ENCODE data around the gene MRPS5. TPM values are rescaled to one million over a fixed set of nuclear protein-coding genes. Genes with fewer than 3 reads are reported as not detected.

The MRPS5 gene
- 10 to 100 TPM; 45.8 to 74.5 TPM for total RNA-seq
- 10 to 100 TPM; 54.8 to 75.7 TPM for polyA plus RNA-seq
- long read RNA-seq, donor 1, transcript MRPS5-201 (12 exons, 1,652 nt) = minor isoform, 9 of 70 reads
- long read RNA-seq, donor 1, transcript MRPS5-203 (5 exons, 793 nt) = major isoform, 17 of 70 reads
- long read RNA-seq, donor 1, partial matches to known transcripts = 35 of 70 reads
- long read RNA-seq, donor 1, other reads (novel, unspliced or antisense) = 0 of 70 reads
- long read RNA-seq, donor 2, transcript MRPS5-203 (5 exons, 793 nt) = major isoform, 6 of 39 reads
- long read RNA-seq, donor 2, partial matches to known transcripts = 27 of 39 reads
- long read RNA-seq, donor 2, other reads (novel, unspliced or antisense) = 0 of 39 reads
- long read RNA-seq, donor 3, transcript MRPS5-203 (5 exons, 793 nt) = major isoform, 8 of 45 reads
- long read RNA-seq, donor 3, transcript MRPS5-208 (2 exons, 3,680 nt) = minor isoform, 7 of 45 reads
- long read RNA-seq, donor 3, transcript MRPS5-201 (12 exons, 1,652 nt) = major isoform, 8 of 45 reads
- long read RNA-seq, donor 3, partial matches to known transcripts = 21 of 45 reads
- long read RNA-seq, donor 3, other reads (novel, unspliced or antisense) = 0 of 45 reads
- long read RNA-seq, donor 4, transcript MRPS5-206 (7 exons, 1,672 nt) = major isoform, 6 of 29 reads
- long read RNA-seq, donor 4, transcript MRPS5-203 (5 exons, 793 nt) = major isoform, 6 of 29 reads
- long read RNA-seq, donor 4, partial matches to known transcripts = 11 of 29 reads
- long read RNA-seq, donor 4, other reads (novel, unspliced or antisense) = 0 of 29 reads
- long read RNA-seq, donor 5, transcript MRPS5-201 (12 exons, 1,652 nt) = major isoform, 13 of 79 reads
- long read RNA-seq, donor 5, transcript MRPS5-203 (5 exons, 793 nt) = major isoform, 13 of 79 reads
- long read RNA-seq, donor 5, partial matches to known transcripts = 47 of 79 reads
- long read RNA-seq, donor 5, other reads (novel, unspliced or antisense) = 0 of 79 reads

- Histone ChIP-seq H3K4me3 (peak within 1 kb of the TSS; percentile 81), H3K27me3 (ENCODE audit: control insufficient read depth in 3 of 3, insufficient read depth in 3 of 3, low read length in 2 of 3) (no peaks in the 10 kb centered on the region), H3K36me3 (ENCODE audit: control insufficient read depth in 4 of 4, insufficient read depth in 4 of 4, low read length in 4 of 4) (peaks cover 0 to 4% (median 2%) of the 10 kb centered on the region in 4 donors), H3K9ac (ENCODE audit: insufficient read depth in 1 of 2, low read length in 2 of 2) (peak within 1 kb of the TSS; percentile 69 to 91), H3K9me3 (ENCODE audit: control insufficient read depth in 4 of 4, insufficient read depth in 3 of 4, low read length in 3 of 4) (no peaks in the 10 kb centered on the region), H3K4me1 (ENCODE audit: control insufficient read depth in 5 of 5, insufficient read depth in 5 of 5, low read length in 5 of 5) (peaks cover 0 to 10% (median 9%) of the 10 kb centered on the region in 5 donors), H3K27ac (ENCODE audit: low read depth in 1 of 2, low read length in 1 of 2) (peak within 1 kb of the TSS; percentile 96 to 100)
- WGBS, 2 donors = 0% methylated on average over 79 to 86 of the region's 86 CpGs
- TF ChIP-seq CTCF (IDR thresholded peaks at IDR 0.05; ENCODE audit: control extremely low read depth, extremely low read depth) = no peak
- DNase-seq (peak; percentile 83 to 86 (median 84)), ATAC-seq (ENCODE audit: insufficient read depth, low FRiP score) (peak; percentile 98)
These were observed at the start of gene MRPS5 for GRCh38 chr2:95121407-95122196. Gene MRPS5 (minus strand): TSS chr2:95121808. CDS start chr2:95121791, 17 bp downstream.

GRCh38 chr2:95166065-95166763 lies 44.6 kb upstream of the MRPS5 start:
- ATAC-seq (ENCODE audit: insufficient read depth, low FRiP score) (no peak), DNase-seq (no peak)
- peak overlapping the region; percentile 50 to 78 for H3K27ac ChIP-seq (ENCODE audit: low read depth in 1 of 2, low read length in 1 of 2)
- H3K9ac ChIP-seq (ENCODE audit: insufficient read depth in 1 of 2, low read length in 2 of 2) = peak overlapping the region; percentile 72 to 87
- peaks cover 0 to 4% (median 0%) of the 10 kb centered on the region in 4 donors for H3K36me3 ChIP-seq (ENCODE audit: control insufficient read depth in 4 of 4, insufficient read depth in 4 of 4, low read length in 4 of 4)
- H3K4me1 ChIP-seq (ENCODE audit: control insufficient read depth in 5 of 5, insufficient read depth in 5 of 5, low read length in 5 of 5) = peaks cover 0 to 19% (median 10%) of the 10 kb centered on the region in 5 donors
- no peaks in the 10 kb centered on the region for H3K9me3 ChIP-seq (ENCODE audit: control insufficient read depth in 4 of 4, insufficient read depth in 3 of 4, low read length in 3 of 4)
- peak overlapping the region; percentile 85 for H3K4me3 ChIP-seq
- 8 to 13% methylated on average over 16 of the region's 16 CpGs for WGBS, 2 donors
- TF ChIP-seq CTCF (IDR thresholded peaks at IDR 0.05; ENCODE audit: control extremely low read depth, extremely low read depth) = no peak
- H3K27me3 ChIP-seq (ENCODE audit: control insufficient read depth in 3 of 3, insufficient read depth in 3 of 3, low read length in 2 of 3) = no peaks in the 10 kb centered on the region

Measured in lung (tissue), 16 donors.